Measurements from ENCODE around the gene SPINK7.
A peak's percentile ranks its signal among the peaks of the same experiment; 100 is the strongest.
"Not testable (repeated sequence)": the region's sequence is repeated elsewhere in the genome, so short reads cannot be mapped to it uniquely, and the experiment has no call there.

SPINK7 gene

GRCh38 chr5:148312153-148312552, at the start of gene SPINK7:
TSS of gene SPINK7 (plus strand) at chr5:148312423. CDS start at chr5:148312484, 61 bp downstream.
- DNase-seq (ENCODE audit: low read depth in 2 of 2): no peak

- no peak for DNase-seq (ENCODE audit: low read depth in 2 of 2)
Measured at GRCh38 chr5:148267962-148268361, 44.3 kb upstream of the SPINK7 start.

GRCh38 chr5:148268566-148268965, 43.7 kb upstream of the SPINK7 start, which contains the start of gene SPINK13:
TSS of gene SPINK13 (plus strand) at chr5:148268794. CDS start at chr5:148270073, 1,279 bp downstream.
- no peak for DNase-seq (ENCODE audit: low read depth in 2 of 2)

- not testable (repeated sequence) for DNase-seq (ENCODE audit: low read depth in 2 of 2)
Measured at GRCh38 chr5:148275129-148275528, 37.1 kb upstream of the SPINK7 start.

GRCh38 chr5:148280893-148281292, 31.3 kb upstream of the SPINK7 start:
- not testable (repeated sequence) for DNase-seq (ENCODE audit: low read depth in 2 of 2)

GRCh38 chr5:148281336-148281735, 30.9 kb upstream of the SPINK7 start:
- DNase-seq (ENCODE audit: low read depth in 2 of 2): not testable (repeated sequence)

- DNase-seq (ENCODE audit: low read depth in 2 of 2): no peak
Measured at GRCh38 chr5:148290271-148291195, 21.7 kb upstream of the SPINK7 start.

- no peak for DNase-seq (ENCODE audit: low read depth in 2 of 2)
Measured at GRCh38 chr5:148297731-148298130, 14.5 kb upstream of the SPINK7 start.

GRCh38 chr5:148306446-148306845, 5.8 kb upstream of the SPINK7 start:
- no peak for DNase-seq (ENCODE audit: low read depth in 2 of 2)

GRCh38 chr5:148309019-148309418, 3.2 kb upstream of the SPINK7 start:
- DNase-seq (ENCODE audit: low read depth in 2 of 2): no peak

- DNase-seq (ENCODE audit: low read depth in 2 of 2): no peak
Measured at GRCh38 chr5:148309746-148310145, 2.5 kb upstream of the SPINK7 start.

GRCh38 chr5:148311484-148311883, 739 bp upstream of the SPINK7 start:
- DNase-seq (ENCODE audit: low read depth in 2 of 2): no peak

- no peak for DNase-seq (ENCODE audit: low read depth in 2 of 2)
Measured at GRCh38 chr5:148314187-148314586, 2.0 kb downstream of the SPINK7 start.

GRCh38 chr5:148314731-148315130, 2.5 kb downstream of the SPINK7 start:
- no peak for DNase-seq (ENCODE audit: low read depth in 2 of 2)

GRCh38 chr5:148320011-148320963, 8.1 kb downstream of the SPINK7 start:
- DNase-seq (ENCODE audit: low read depth in 2 of 2): peak; percentile 12 to 17

- DNase-seq (ENCODE audit: low read depth in 2 of 2): no peak
Measured at GRCh38 chr5:148333262-148333849, 21.1 kb downstream of the SPINK7 start.

- no peak for DNase-seq (ENCODE audit: low read depth in 2 of 2)
Measured at GRCh38 chr5:148335259-148335658, 23.0 kb downstream of the SPINK7 start, which contains the start of gene SPINK9. TSS of gene SPINK9 (plus strand) at chr5:148335559. CDS start at chr5:148335614, 55 bp downstream.

GRCh38 chr5:148336704-148337435, 24.6 kb downstream of the SPINK7 start:
- DNase-seq (ENCODE audit: low read depth in 2 of 2): no peak

GRCh38 chr5:148342371-148343045, 30.3 kb downstream of the SPINK7 start:
- no peak for DNase-seq (ENCODE audit: low read depth in 2 of 2)

GRCh38 chr5:148343046-148343407, 30.8 kb downstream of the SPINK7 start:
- no peak for DNase-seq (ENCODE audit: low read depth in 2 of 2)
